Measurements from ENCODE around the gene PDE2A. TPM values are rescaled to one million over a fixed set of nuclear protein-coding genes. Genes with fewer than 3 reads are reported as not detected.

The PDE2A gene
- total RNA-seq, 4 donors from 2014 or later = 13.8 to 185 (median 94.2) TPM

GRCh38 chr11:72623052-72623451, 51.2 kb downstream of the PDE2A start:
- no peak overlapping the region for H3K27ac ChIP-seq
- no peaks in the 10 kb centered on the region for H3K27me3 ChIP-seq
- no peak for TF ChIP-seq POLR2A (IDR thresholded peaks at IDR 0.05)
- TF ChIP-seq CTCF (IDR thresholded peaks at IDR 0.05) = no peak
- H3K4me1 ChIP-seq = no peaks in the 10 kb centered on the region
- DNase-seq = no peak
- no peaks in the 10 kb centered on the region for H3K9me3 ChIP-seq
- intact Hi-C loops (cut with DNase I; ENCODE audit: low total_unique reads) = no loop called here
- no peaks in the 10 kb centered on the region for H3K36me3 ChIP-seq
- H3K4me3 ChIP-seq = no peak overlapping the region

GRCh38 chr11:72621008-72621610, 53.1 kb downstream of the PDE2A start:
- H3K27ac ChIP-seq = no peak overlapping the region

GRCh38 chr11:72618803-72619202, 55.4 kb downstream of the PDE2A start:
- peak in 1 of 2 donors; percentile 52 for DNase-seq

More at GRCh38 chr11:72621008-72621610, 53.1 kb downstream of the PDE2A start:
- no peak for DNase-seq
- Histone ChIP-seq H3K9me3 (no peaks in the 10 kb centered on the region), H3K4me1 (peaks cover 0 to 6% of the 10 kb centered on the region in 2 donors), H3K36me3 (no peaks in the 10 kb centered on the region), H3K27me3 (no peaks in the 10 kb centered on the region), H3K4me3 (no peak overlapping the region)
- TF ChIP-seq POLR2A (IDR thresholded peaks at IDR 0.05) (no peak), CTCF (IDR thresholded peaks at IDR 0.05) (no peak)
- intact Hi-C loops (cut with DNase I; ENCODE audit: low total_unique reads) = no loop called here

GRCh38 chr11:72617080-72617762, 57.0 kb downstream of the PDE2A start:
- DNase-seq = peak; percentile 38 to 59
- H3K27ac ChIP-seq = peak overlapping the region; percentile 52 to 66
- H3K27me3 ChIP-seq = no peaks in the 10 kb centered on the region
- no peaks in the 10 kb centered on the region for H3K36me3 ChIP-seq
- peaks cover 0 to 6% of the 10 kb centered on the region in 2 donors for H3K4me1 ChIP-seq
- H3K4me3 ChIP-seq = no peak overlapping the region
- no peaks in the 10 kb centered on the region for H3K9me3 ChIP-seq
- TF ChIP-seq CTCF (IDR thresholded peaks at IDR 0.05) (no peak), POLR2A (IDR thresholded peaks at IDR 0.05) (no peak)
- intact Hi-C loops (cut with DNase I; ENCODE audit: low total_unique reads) = no loop called here

More at GRCh38 chr11:72618803-72619202, 55.4 kb downstream of the PDE2A start:
- Histone ChIP-seq H3K4me3 (no peak overlapping the region), H3K27me3 (no peaks in the 10 kb centered on the region), H3K4me1 (peaks cover 0 to 6% of the 10 kb centered on the region in 2 donors), H3K27ac (peak overlapping the region; percentile 52 to 66), H3K9me3 (no peaks in the 10 kb centered on the region), H3K36me3 (no peaks in the 10 kb centered on the region)
- intact Hi-C loops (cut with DNase I; ENCODE audit: low total_unique reads) = no loop called here
- no peak for TF ChIP-seq CTCF (IDR thresholded peaks at IDR 0.05)
- no peak for TF ChIP-seq POLR2A (IDR thresholded peaks at IDR 0.05)

GRCh38 chr11:72616655-72617054, 57.6 kb downstream of the PDE2A start:
- H3K4me3 ChIP-seq = no peak overlapping the region
- no peaks in the 10 kb centered on the region for H3K36me3 ChIP-seq
- no peak for DNase-seq
- no peaks in the 10 kb centered on the region for H3K27me3 ChIP-seq
- no peaks in the 10 kb centered on the region for H3K9me3 ChIP-seq
- peaks cover 0 to 6% of the 10 kb centered on the region in 2 donors for H3K4me1 ChIP-seq
- peak overlapping the region; percentile 52 to 66 for H3K27ac ChIP-seq
- no peak for TF ChIP-seq CTCF (IDR thresholded peaks at IDR 0.05)
- TF ChIP-seq POLR2A (IDR thresholded peaks at IDR 0.05) = no peak
- intact Hi-C loops (cut with DNase I; ENCODE audit: low total_unique reads) = no loop called here

Measured in uterus (tissue), 4 donors.